ENCODE results near the gene PROC.
A peak's percentile ranks its signal among the peaks of the same experiment; 100 is the strongest.
"Not testable (repeated sequence)": the region's sequence is repeated elsewhere in the genome, so short reads cannot be mapped to it uniquely, and the experiment has no call there.

PROC gene

DNA sequence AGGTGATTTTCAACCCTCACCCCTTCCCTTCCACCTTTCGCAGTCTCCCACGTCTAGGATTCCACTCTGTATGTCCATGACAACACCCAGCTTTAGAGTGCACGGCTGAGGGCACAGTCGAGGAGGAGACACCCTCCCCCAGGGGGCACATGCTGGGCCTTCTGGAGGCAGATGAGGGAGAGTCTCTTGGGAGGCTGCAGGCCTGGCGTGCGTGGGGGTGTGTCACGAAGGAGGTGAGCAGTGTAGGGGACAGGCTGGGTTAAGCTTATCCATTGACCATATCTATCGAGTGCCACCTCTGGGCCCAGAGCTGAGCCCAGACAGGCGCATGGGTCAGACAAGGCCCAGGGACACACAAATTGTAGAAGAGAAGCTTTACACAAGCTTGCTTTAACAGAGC, 18.8 kb downstream of the PROC start:
- DNase-seq (ENCODE audit: low read depth), result no peak
- TF ChIP-seq, protein P1, sequence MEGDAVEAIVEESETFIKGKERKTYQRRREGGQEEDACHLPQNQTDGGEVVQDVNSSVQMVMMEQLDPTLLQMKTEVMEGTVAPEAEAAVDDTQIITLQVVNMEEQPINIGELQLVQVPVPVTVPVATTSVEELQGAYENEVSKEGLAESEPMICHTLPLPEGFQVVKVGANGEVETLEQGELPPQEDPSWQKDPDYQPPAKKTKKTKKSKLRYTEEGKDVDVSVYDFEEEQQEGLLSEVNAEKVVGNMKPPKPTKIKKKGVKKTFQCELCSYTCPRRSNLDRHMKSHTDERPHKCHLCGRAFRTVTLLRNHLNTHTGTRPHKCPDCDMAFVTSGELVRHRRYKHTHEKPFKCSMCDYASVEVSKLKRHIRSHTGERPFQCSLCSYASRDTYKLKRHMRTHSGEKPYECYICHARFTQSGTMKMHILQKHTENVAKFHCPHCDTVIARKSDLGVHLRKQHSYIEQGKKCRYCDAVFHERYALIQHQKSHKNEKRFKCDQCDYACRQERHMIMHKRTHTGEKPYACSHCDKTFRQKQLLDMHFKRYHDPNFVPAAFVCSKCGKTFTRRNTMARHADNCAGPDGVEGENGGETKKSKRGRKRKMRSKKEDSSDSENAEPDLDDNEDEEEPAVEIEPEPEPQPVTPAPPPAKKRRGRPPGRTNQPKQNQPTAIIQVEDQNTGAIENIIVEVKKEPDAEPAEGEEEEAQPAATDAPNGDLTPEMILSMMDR (IDR thresholded peaks at IDR 0.05; ENCODE audit: low read length, missing control alignments), result no peak

DNA sequence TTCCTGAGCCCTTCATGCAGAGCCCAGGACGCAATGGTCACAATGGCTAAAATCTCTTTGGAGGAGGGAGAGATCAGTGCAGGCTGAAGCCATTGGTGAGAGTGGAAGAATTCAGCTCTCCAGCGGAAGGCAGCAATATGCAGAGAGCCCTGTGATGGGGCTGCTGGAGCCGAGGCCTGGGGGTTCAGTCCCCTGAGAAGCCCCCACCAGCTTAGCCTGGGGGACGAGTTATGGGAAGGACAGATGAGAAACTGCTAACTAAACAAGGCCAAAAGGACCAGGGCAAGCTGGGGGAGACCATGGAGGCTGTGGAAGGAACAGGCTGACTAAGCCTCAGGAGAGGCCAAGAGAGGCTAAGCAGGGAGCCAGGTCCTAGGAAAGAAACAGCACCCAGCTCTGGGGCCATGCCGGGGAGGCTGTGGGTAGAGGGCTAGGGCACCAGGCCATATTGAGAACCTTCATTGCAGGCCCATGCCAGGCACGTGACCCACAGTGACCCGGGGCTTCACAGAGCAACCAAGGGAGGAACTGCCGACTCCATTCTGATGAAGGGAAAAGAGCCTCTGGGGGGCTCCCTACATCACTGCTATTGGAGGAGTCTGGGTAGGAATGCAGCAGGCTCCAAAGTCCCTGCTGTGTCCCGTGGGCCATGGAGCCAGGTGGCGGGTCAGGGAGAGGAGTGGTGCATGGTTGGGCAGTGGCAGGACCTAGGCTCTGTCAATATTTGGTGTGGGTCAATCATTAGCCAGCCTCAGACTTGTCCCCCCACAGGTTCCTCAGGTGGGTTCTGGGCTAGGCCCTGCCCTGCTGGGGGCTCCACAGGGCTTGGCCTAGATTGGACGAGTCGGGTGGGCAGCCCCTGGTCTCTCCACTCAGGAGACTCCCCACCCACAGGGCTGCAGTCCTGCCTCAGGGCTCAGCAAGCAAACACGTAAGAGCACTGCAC, 19.8 kb downstream of the PROC start:
- H3K4me3 ChIP-seq (replicated peaks; ENCODE audit: low read depth, low read length), result no peak overlapping the region
- no peak for DNase-seq (ENCODE audit: low read depth)
- TF ChIP-seq, protein P1 (IDR thresholded peaks at IDR 0.05; ENCODE audit: low read length, missing control alignments), result no peak

More for the DNA sequence above, 18.8 kb downstream of the PROC start:
- H3K4me3 ChIP-seq (replicated peaks; ENCODE audit: low read depth, low read length), result no peak overlapping the region

DNA sequence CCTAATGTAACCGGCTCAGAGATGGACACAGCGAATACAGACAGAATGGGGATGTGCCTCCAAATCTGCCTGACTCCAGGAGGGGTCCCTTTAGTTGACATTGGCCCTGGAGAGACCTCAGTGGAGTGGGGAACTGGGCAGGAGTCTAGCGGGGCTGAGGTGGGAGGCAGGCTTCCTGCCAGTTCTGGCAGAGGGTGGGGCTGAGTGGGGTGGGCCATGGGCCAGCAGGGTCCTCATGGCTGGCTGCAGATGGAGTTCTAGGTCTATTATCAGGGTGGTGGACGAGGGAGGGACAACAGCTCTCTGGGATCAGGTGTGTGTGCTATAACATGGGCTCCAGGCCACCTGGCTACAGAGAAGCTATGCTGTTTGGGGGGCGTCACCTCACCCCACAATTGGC, 21.1 kb downstream of the PROC start:
- no peak for DNase-seq (ENCODE audit: low read depth)
- H3K4me3 ChIP-seq (replicated peaks; ENCODE audit: low read depth, low read length), result no peak overlapping the region
- TF ChIP-seq, protein P1 (IDR thresholded peaks at IDR 0.05; ENCODE audit: low read length, missing control alignments), result no peak

DNA sequence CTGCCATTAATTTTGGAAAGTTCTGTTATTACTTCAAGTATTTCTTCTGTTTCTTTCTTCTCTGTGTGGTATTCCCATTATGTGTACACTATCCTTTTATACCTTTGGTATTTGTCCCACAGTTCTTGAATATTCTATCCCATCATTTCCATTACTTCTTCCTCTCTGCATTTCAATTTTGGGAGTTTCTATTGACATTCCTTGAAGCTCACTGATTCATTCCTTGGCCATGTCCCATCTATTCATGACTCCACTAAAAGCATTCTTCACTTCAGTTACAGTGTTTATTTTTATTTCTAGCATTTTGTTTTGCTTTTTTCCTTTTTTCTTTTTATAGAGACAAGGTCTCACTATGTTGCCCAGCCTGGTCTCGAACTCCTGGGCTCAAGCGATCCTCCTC, 30.3 kb downstream of the PROC start:
- TF ChIP-seq, protein P1 (IDR thresholded peaks at IDR 0.05; ENCODE audit: low read length, missing control alignments), result no peak
- peak; percentile 19 for DNase-seq (ENCODE audit: low read depth)
- H3K4me3 ChIP-seq (replicated peaks; ENCODE audit: low read depth, low read length), result no peak overlapping the region

DNA sequence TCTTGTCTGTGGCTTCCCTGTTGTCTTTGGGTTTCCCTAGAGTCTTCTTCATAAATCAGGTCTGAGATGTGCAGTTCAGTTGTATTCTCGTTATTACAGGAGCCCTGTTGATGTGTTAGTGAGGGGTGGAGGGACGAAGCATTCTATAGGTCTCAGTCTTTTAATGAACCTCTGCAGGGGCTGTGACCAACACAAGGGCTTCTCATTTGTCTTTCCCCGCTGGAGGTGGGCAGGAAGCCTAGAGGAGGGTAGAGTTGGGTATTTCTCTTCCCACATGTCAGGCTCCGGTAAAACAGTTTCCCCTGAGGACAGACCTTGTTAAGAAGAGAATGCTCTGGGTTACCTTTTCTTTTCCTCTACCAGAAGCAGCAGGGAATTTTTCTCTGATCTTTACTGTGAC, 31.2 kb downstream of the PROC start:
- H3K4me3 ChIP-seq (replicated peaks; ENCODE audit: low read depth, low read length), result no peak overlapping the region
- DNase-seq (ENCODE audit: low read depth), result no peak
- TF ChIP-seq, protein P1 (IDR thresholded peaks at IDR 0.05; ENCODE audit: low read length, missing control alignments), result no peak

DNA sequence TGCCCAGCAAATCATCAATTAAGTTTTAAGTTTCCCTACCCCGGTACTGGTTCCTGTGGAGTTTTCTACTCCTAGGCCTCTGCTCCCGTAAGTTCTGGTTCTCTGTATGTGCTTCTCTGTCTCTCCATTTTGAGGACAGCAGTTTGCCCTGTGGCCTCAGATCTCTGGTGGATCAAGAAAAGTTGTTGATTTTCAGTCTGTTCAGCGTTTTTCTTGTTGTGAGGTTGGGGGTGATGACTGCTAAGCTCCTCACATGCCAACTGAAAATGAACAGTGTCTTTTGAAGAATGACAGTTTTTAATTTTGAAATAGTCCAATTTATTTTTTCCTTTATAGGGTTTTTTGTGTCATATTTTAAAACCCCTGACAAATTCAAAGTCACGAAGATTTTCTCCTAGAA, 31.7 kb downstream of the PROC start:
- DNase-seq (ENCODE audit: low read depth), result no peak
- no peak overlapping the region for H3K4me3 ChIP-seq (replicated peaks; ENCODE audit: low read depth, low read length)
- TF ChIP-seq, protein P1 (IDR thresholded peaks at IDR 0.05; ENCODE audit: low read length, missing control alignments), result no peak

DNA sequence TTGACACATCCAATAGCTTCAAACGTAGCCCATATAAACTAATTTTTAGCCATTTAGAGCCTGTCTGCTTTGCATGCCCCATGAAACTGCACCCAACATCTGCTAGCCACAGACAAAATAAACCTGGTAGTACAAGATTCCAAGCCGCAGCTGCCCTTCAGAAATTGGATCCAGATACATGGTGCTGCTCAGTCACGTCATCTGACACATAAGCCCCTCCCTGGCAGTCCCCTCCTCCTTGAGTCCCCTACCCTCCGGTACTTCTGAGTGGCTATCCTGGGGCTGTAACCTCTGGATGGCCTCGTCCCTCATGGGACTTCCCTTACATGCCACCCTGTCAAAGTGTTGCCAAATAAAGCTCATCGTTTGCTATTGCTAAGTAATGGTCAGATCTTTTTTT, 33.8 kb downstream of the PROC start:
- no peak for DNase-seq (ENCODE audit: low read depth)
- TF ChIP-seq, protein P1 (IDR thresholded peaks at IDR 0.05; ENCODE audit: low read length, missing control alignments), result no peak
- no peak overlapping the region for H3K4me3 ChIP-seq (replicated peaks; ENCODE audit: low read depth, low read length)

DNA sequence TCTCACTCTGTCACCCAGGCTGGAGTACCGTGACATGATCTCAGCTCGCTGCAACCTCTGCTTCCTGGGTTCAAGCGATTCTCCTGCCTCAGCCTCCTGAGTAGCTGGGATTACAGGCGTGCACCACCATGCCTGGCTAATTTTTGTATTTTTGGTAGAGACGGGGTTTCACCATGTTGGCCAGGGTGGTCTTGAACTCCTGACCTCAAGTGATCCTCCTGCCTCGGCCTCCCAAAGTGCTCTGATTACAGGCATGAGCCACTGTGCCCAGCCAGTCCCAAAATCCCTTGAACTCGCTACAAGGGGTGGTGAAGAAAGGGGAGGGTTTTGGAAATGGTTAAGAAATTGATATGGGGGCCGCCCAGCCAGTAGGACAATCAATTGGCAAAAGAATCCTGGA, 34.2 kb downstream of the PROC start:
- DNase-seq (ENCODE audit: low read depth); H3K4me3 ChIP-seq (replicated peaks; ENCODE audit: low read depth, low read length): not testable (repeated sequence)

Data from fibroblast of pulmonary artery (primary cell).